Ramos (cell line): ENCODE measurements around the gene PALLD.

Source experiments
- in situ Hi-C: fragments of 300-500 bp; cut with MboI; formaldehyde crosslinking; loops from one replicate; pipeline ENCODE4 v1.14.3; 2022; ENCODE audit warnings: low sequenced_read_pairs; ENCODE audit not compliant: unreplicated experiment

The PALLD gene

GRCh38 chr4:168907119-168907698 is 410.4 kb downstream of the PALLD start:
- in situ Hi-C loops, result no loop called here

DNA sequence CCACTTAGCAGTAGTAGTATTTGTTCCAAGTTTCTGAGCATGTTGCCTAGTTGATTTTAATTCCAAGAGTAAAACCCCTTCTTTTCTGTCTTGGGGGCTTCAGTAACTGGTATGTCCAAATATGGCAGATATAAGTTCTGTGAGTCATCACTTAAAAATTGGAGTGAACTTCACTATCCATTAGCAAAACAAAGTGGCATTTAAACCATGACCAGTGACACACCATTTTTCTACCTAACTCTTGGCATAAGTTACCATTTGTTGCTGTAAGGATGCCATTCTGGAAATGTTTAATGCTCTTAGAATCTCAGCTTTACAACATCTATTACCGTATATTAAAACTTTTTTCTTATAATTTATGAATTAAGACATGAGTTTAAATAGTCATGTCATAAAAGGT is 411.2 kb downstream of the PALLD start:
- in situ Hi-C loops, result no loop called here

DNA sequence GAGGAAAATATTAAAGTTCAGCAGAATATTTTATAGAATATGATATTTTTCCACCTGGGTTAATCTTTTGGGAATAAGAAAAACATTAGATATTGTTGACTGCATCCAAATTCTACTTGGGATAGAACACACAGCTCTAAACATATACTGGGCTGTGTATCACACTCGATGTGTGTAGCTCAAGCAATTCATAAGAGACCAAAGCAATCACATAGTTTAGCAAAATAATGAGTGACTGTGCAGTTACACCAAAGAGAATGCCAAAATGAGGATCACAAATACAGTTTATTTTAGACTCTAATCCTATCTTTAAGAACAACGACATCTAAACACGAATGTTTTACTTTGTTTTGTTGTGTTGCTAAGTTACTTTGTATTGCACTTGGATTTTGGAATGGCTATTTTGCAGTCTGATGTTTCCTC is 412.0 kb downstream of the PALLD start:
- in situ Hi-C loops, result no loop called here

GRCh38 chr4:168914095-168914494 is 417.2 kb downstream of the PALLD start:
- in situ Hi-C loops, result no loop called here

DNA sequence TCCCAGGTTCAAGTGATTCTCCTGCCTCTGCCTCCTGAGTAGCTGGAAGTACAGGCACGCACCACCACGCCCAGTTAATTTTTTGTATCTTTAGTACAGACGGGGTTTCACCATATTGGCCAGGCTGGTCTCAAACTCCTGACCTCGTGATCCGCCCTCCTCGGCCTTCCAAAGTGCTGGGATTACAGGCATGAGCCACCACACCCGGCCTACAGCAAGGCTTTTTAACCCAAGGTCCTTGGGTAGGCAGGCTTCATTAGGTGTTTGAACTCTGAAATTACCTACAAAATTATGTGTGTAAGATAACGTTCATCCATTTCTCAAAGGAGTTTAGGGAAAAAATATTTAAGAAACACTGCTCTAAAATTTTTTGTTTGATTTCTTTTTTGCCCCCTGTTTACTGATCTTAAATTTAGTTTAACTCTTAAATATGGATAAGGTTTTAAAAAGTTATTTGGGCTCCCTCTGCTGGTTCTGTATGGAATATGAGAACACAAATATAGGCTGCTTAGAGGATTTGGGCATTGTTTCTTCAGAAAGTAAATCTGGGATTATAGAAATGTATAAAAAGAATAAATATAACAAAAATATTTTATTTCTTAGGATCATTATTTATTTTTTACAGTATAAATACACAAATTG is 420.4 kb downstream of the PALLD start:
- in situ Hi-C loops, result no loop called here

GRCh38 chr4:168919706-168920324 is 423.0 kb downstream of the PALLD start:
- in situ Hi-C loops, result loop anchor here (10.0 kb wide), 1 partner anchor 405 kb away; no protein-coding TSS in a partner anchor

DNA sequence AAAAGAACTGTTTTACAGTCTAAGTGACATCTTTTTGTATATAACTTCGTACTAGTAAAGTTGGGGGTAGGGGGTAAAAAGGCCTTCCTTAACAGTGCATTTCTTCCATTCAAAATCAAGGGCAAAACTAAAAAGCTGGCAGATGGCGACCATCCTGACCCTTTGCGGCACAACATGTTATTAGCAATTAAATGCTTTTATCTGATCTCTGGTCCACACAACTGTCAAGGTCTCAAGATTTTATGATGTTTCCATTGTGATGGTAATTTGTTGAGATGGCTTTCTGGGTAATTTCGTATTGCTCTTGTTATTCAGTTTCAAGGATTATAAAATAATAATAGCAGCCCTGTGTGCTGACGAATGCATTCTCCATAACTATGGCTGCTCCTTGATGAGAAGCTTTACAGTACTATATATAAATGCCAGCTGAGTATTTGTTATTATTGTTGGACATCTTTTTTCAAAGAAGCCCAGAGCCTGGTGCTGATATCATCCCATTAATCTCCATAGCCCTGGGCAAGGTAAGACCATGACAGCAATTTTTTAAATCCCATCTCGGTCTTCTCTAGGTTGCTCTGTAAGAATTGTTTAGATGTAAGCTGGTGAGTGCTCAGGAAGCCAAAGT is 423.7 kb downstream of the PALLD start:
- in situ Hi-C loops, result loop anchor here (10.0 kb wide), 1 partner anchor 406 kb away; no protein-coding TSS in a partner anchor

DNA sequence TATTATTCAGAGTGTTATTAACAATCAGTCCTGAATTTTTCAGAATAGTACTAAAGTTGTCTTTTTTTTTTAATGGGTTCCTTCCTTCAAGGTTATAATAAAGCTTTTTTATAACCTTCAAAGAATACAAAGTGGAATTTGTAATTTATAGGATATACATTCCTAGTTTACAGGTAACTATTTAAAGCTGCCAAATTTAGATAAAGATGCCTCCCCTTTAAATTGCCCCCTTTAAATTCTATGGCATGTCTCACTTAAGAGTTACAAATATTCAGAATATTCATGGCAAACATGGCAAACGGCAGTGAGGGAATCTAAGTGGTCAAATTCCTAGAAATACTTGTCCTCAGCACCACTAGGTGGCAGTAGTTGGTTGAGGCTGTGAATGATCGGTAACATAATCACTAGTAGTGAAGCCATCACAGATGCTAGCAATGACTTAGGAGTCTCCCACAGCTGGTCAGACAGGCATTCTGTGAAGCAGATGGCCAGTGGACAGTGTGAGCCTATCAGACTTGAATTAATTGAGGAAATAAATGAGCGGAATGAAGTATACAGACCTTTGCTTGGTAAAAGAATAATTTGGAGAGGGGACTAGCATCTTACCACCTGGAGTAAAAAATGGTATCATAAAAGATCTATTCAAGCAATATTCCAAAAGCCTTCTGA is 426.8 kb downstream of the PALLD start:
- in situ Hi-C loops, result loop anchor here (10.0 kb wide), 1 partner anchor 409 kb away; no protein-coding TSS in a partner anchor

DNA sequence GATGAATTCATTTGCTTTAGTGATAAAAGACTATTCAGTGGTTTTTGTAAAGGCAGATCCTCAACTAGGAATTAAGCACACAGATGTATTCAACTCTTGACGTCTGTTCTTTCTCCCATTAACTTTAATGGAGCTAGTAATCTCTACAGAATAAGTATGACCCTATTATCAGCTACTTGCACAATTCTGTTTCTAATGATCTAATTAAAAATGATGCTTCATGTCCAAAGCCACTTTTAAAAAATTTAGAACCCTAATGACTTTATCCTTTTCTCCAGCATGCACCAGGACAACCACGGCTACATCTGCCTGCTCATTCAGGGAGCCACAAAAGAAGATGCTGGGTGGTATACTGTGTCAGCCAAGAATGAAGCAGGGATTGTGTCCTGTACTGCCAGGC is 427.8 kb downstream of the PALLD start:
- in situ Hi-C loops, result loop anchor here (10.0 kb wide), 1 partner anchor 410 kb away; no protein-coding TSS in a partner anchor

DNA sequence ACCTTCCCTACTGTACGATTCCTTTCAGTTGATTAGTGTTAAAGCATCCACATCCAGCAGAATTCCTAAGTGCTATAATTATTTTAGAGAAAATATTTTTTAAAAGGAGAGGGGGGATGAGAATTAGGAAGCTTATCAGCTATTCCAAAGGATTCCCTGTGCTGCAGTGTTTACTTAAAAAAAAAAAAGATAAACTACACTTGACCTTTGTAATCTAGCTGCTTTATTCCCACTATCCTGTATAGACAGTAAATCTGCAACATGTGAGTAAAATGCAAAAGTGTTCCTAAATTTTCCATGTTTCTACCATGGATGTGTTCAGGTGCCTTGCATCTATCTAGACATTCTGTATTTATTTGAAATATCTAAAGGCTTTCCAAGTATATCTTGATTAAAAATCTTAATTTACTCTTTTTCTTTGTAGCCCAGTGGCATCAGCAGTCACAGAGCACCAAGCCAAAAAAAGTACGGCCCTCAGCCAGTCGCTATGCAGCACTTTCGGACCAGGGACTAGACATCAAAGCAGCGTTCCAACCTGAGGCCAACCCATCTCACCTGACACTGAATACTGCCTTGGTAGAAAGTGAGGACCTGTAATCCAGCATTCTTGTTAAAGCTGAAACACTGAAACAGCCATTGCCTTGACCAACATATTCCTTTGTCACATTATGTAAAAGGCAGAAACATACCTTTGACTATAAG is 429.1 kb downstream of the PALLD start:
- in situ Hi-C loops, result loop anchor here (10.0 kb wide), 1 partner anchor 411 kb away; no protein-coding TSS in a partner anchor

GRCh38 chr4:168928346-168928745 is 431.5 kb downstream of the PALLD start:
- in situ Hi-C loops, result loop anchor here (10.0 kb wide), 1 partner anchor 414 kb away; no protein-coding TSS in a partner anchor

GRCh38 chr4:168928875-168929274 is 432.0 kb downstream of the PALLD start:
- in situ Hi-C loops, result loop anchor here (10.0 kb wide), 1 partner anchor 414 kb away; no protein-coding TSS in a partner anchor

- in situ Hi-C loops, result loop anchor here (10.0 kb wide), 1 partner anchor 554 kb away; no protein-coding TSS in a partner anchor
Measured at GRCh38 chr4:168930413-168931196, 433.8 kb downstream of the PALLD start.

- in situ Hi-C loops, result loop anchor here (10.0 kb wide), 1 partner anchor 554 kb away; no protein-coding TSS in a partner anchor
Measured at GRCh38 chr4:168931215-168931650, 434.4 kb downstream of the PALLD start.

DNA sequence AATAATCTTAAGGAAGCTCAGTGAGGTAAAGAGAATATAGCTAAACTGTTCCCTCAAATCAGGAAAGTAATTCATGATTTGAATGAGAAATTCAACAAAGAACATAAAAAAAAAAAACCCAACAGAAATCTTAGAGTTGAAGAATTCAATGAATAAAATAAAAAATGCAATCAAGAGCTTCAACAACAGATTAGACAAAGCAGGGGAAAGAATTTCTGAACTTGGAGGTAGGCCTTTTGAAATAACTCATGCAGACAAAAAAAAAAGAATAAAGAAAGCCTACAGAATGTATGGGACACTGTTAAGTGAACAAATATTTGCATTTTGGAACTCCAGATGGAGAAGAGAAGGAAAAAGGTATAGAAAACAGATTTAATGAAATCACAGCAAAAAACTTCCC is 435.3 kb downstream of the PALLD start:
- in situ Hi-C loops, result loop anchor here (10.0 kb wide), 1 partner anchor 553 kb away; no protein-coding TSS in a partner anchor

DNA sequence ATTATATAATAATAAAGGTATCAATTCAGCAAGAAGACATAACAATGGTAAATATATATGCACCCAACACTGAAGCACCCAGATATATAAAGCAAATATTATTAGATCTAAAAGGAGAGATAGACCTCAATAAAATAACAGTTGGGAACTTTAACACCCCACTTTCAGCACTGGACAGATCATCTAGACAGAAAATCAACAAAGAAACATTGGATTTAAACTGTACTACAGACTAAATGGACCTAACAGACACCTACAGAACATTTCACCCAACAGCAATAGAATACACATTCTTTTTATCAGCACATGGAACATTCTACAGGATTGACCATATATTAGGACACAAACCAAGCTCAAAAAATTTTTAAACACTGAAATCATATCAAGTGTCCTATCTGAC is 436.6 kb downstream of the PALLD start:
- in situ Hi-C loops, result loop anchor here (10.0 kb wide), 1 partner anchor 551 kb away; no protein-coding TSS in a partner anchor

DNA sequence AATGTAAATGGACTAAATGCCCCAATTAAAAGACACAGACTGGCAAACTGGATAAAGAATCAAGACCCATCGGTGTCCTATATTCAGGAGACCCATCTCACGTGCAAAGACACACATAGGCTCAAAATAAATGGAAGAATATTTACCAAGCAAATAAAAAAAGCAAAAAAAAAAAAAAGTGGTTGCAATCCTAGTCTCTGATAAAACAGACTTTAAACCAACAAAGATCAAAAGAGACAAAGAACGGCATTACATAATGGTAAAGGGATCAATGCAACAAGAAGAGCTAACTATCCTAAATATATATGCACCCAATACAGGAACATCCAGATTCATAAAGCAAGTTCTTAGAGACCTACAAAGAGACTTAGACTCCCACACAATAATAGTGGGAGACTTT is 440.6 kb downstream of the PALLD start:
- in situ Hi-C loops, result loop anchor here (10.0 kb wide), 1 partner anchor 547 kb away; no protein-coding TSS in a partner anchor

DNA sequence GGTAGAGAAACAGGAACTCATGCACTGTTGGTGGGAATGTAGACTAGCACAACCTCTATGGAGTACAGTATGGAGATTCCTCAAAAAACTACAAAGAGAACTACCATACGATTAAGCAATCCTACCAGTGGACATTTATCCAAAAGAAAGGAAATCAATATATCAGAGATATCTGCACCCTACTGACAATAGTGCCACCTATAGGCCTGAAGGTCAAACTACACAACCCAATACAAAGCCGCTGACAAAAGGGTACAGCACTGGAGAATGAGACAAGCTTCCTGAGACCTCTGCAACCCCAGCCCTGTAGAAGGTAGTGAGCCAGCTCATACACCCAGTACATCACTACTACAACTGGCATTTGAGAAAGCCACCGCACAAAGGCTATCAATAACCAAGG is 446.1 kb downstream of the PALLD start:
- in situ Hi-C loops, result no loop called here
